Astrocyte (in vitro differentiated cells and primary cell): ENCODE data around the gene ZNF268. TPM values are rescaled to one million over a fixed set of nuclear protein-coding genes. Genes with fewer than 3 reads are reported as not detected.

Experiments
- DNase-seq: peaks from one replicate; pipeline ENCODE4 v3.0.0-alpha.2; 2010; ENCODE audit warnings: low read depth
- FAIRE-seq: peaks from 2 replicates; lab custom pipeline; 2011; peaks lifted over from hg19 to GRCh38; lab: Jason Lieb, UNC
- H2AFZ ChIP-seq: 2 replicates; pipeline ENCODE4 v1.6.0; 2012; ENCODE audit warnings: low read depth, low read length, inconsistent platforms
- H3K27ac ChIP-seq: 2 replicates; pipeline ENCODE4 v1.5.1; 2011; ENCODE audit warnings: low read depth, low read length, inconsistent platforms
- H3K27me3 ChIP-seq: 2 replicates; pipeline ENCODE4 v1.6.0; 2011; ENCODE audit warnings: low read length, inconsistent platforms; ENCODE audit not compliant: insufficient read depth
- H3K36me3 ChIP-seq: 2 replicates; pipeline ENCODE4 v1.5.1; 2011; ENCODE audit warnings: low read length, inconsistent platforms; ENCODE audit not compliant: insufficient read depth
- H3K4me1 ChIP-seq: 2 replicates; pipeline ENCODE4 v1.5.1; 2011; ENCODE audit warnings: low read length, inconsistent platforms; ENCODE audit not compliant: insufficient read depth
- H3K4me2 ChIP-seq: 2 replicates; pipeline ENCODE4 v1.6.0; 2012; ENCODE audit warnings: low read length, inconsistent platforms
- H3K4me3 ChIP-seq: 2 replicates; pipeline ENCODE4 v1.5.1; 2011; ENCODE audit warnings: low read depth, mild to moderate bottlenecking, low read length, inconsistent platforms; ENCODE audit not compliant: insufficient read depth
- H3K79me2 ChIP-seq: 2 replicates; pipeline ENCODE4 v1.6.0; 2012; ENCODE audit warnings: mild to moderate bottlenecking, low read length, inconsistent platforms; ENCODE audit not compliant: insufficient read depth
- H3K9ac ChIP-seq: 2 replicates; pipeline ENCODE4 v1.6.0; 2012; ENCODE audit warnings: mild to moderate bottlenecking, low read length, inconsistent platforms
- H3K9me3 ChIP-seq: 2 replicates; pipeline ENCODE4 v1.5.1; 2012; ENCODE audit warnings: low read depth, mild to moderate bottlenecking, low read length, inconsistent platforms; ENCODE audit not compliant: insufficient read depth
- H4K20me1 ChIP-seq: 2 replicates; pipeline ENCODE4 v1.6.0; 2012; ENCODE audit warnings: low read length, inconsistent platforms; ENCODE audit not compliant: insufficient read depth
- H3K27ac Mint-ChIP-seq: one replicate; pipeline ENCODE4 v1.8.0; 2021; ENCODE audit warnings: mild to moderate bottlenecking, mixed read lengths; ENCODE audit not compliant: unreplicated experiment
- H3K27me3 Mint-ChIP-seq: one replicate; pipeline ENCODE4 v1.8.0; 2021; ENCODE audit warnings: low read depth, mixed read lengths; ENCODE audit not compliant: unreplicated experiment
- H3K36me3 Mint-ChIP-seq: one replicate; pipeline ENCODE4 v1.8.0; 2021; ENCODE audit warnings: low read depth, mixed read lengths; ENCODE audit not compliant: unreplicated experiment
- H3K4me1 Mint-ChIP-seq: one replicate; pipeline ENCODE4 v1.8.0; 2021; ENCODE audit warnings: low read depth, mixed read lengths; ENCODE audit not compliant: unreplicated experiment
- H3K4me3 Mint-ChIP-seq: one replicate; pipeline ENCODE4 v1.8.0; 2021; ENCODE audit warnings: mild to moderate bottlenecking, moderate library complexity, mixed read lengths; ENCODE audit not compliant: unreplicated experiment
- H3K9me3 Mint-ChIP-seq: one replicate; pipeline ENCODE4 v1.8.0; 2021; ENCODE audit warnings: mild to moderate bottlenecking, mixed read lengths; ENCODE audit not compliant: unreplicated experiment
- CTCF ChIP-seq: IDR thresholded peaks from 2 replicates; pipeline ENCODE4 v1.5.1; 2011; ENCODE audit warnings: low read depth, mild to moderate bottlenecking, inconsistent platforms, low read length, moderate library complexity; ENCODE audit not compliant: insufficient read depth
- EZH2 ChIP-seq: IDR thresholded peaks from 2 replicates; pipeline ENCODE4 v1.6.1; 2012; ENCODE audit warnings: mild to moderate bottlenecking, low read length, inconsistent platforms; ENCODE audit not compliant: insufficient read depth
- total RNA-seq: library from RNA; stranded (reverse); gene quantifications from 2 replicates; pipeline ENCODE4 v1.2.1, GENCODE V29; 2021

ZNF268 gene
- total RNA-seq, 1 donor from 2014 or later, result 21.0 TPM

- Mint-ChIP-seq H3K36me3 (no peaks in the 10 kb centered on the region), H3K9me3 (peaks cover 2% of the 10 kb centered on the region), H3K27me3 (no peaks in the 10 kb centered on the region), H3K4me3 (no peak overlapping the region), H3K27ac (no peak overlapping the region), H3K4me1 (no peaks in the 10 kb centered on the region)
- FAIRE-seq (no peak), DNase-seq (no peak)
- H3K9ac ChIP-seq, result no peak overlapping the region
- H3K4me3 ChIP-seq, result no peak overlapping the region
- no peaks in the 10 kb centered on the region for H3K27me3 ChIP-seq
- no peaks in the 10 kb centered on the region for H3K79me2 ChIP-seq
- no peak overlapping the region for H2AFZ ChIP-seq
- no peaks in the 10 kb centered on the region for H3K36me3 ChIP-seq
- H3K9me3 ChIP-seq, result no peaks in the 10 kb centered on the region
- no peaks in the 10 kb centered on the region for H4K20me1 ChIP-seq
- H3K4me2 ChIP-seq, result no peak overlapping the region
- TF ChIP-seq EZH2 (no peak), CTCF (no peak)
- H3K4me1 ChIP-seq, result no peaks in the 10 kb centered on the region
- H3K27ac ChIP-seq, result no peak overlapping the region
These were observed 82.9 kb downstream of the ZNF268 start for GRCh38 chr12:133264173-133264572.

Other genes with a start within 250 kb of the ZNF268 start
- 14.3 and 16.2 TPM in 2 replicates for gene ZNF605, start 225.2 kb upstream of the ZNF268 start, total RNA-seq
- 11.7 and 12.3 TPM in 2 replicates for gene ZNF26, start 195.1 kb upstream of the ZNF268 start, total RNA-seq
- gene ZNF84, start 144.0 kb upstream of the ZNF268 start, total RNA-seq, result 28.7 and 33.7 TPM in 2 replicates
- 17.2 and 17.6 TPM in 2 replicates for gene ZNF140, start 100.6 kb upstream of the ZNF268 start, total RNA-seq
- 1.2 TPM in 2 replicates for gene ZNF891, start 51.2 kb upstream of the ZNF268 start, total RNA-seq
- gene ZNF10, start 50.9 kb upstream of the ZNF268 start, total RNA-seq, result 7.3 and 7.6 TPM in 2 replicates
- not detected in 2 replicates for gene ANHX, start 54.4 kb downstream of the ZNF268 start, total RNA-seq